ENCODE measurements around the gene PDE11A.

Gene PDE11A

DNA sequence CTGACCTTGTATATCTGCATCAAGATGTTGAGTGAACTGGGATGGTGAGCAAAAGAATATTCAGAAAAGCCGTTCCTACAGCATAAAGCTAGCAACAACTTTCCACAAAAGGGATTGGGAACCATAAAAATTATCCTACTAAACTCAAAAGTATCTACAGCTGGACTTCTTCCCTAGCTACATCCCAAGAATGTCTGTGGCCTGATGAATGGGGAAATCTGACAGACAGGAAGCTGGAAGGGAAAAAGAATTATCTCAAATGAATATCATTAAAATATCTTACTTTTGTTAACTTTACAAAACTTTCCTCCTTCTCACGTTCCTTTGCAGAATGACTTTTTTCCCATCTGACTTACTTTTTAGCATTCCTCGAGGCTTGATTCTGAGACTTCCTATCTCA lies 150.9 kb downstream of the PDE11A start:
- DNase-seq = no peak

DNA sequence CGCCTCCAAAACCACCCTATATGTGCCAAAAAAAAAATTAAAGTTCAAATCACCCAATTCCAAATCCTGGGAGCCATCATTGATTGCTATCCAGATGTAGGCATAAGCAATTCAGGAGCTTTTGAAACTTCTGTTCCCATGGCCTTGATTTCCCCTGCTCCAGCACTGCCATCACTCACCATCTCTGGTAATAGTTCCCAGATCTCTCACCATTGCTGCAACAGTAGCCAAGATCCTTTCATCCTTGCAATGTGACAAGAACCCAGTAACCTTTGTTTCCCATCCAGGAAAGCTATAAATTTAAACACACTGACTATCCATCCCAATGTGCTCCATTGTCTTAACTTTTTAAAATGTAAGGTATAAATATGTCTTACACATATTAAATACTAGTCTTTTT lies 155.4 kb downstream of the PDE11A start:
- DNase-seq = no peak

DNA sequence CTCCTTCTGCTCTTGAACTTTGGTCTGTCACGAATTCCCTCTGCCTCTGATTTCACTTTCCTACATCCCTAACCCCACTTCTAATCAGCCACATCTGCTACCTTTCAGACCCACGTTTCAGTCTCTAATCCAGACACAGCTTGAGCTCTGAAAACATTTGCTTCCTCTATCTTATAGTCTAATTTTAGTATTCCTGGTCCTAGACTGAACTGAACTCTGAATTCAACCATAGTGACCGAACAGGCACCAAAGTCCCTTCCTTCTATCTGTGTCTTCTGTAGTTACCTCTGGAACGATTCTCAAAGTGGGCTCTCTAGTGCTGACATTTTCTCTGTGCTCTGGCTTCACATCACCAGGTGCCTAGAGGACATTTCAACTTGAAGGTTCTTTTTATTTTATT lies 156.2 kb downstream of the PDE11A start:
- DNase-seq = no peak

- no peak for DNase-seq
These were observed 158.3 kb downstream of the PDE11A start for GRCh38 chr2:177914247-177914646.

- no peak for DNase-seq
These were observed 162.6 kb downstream of the PDE11A start for GRCh38 chr2:177909962-177910361.

- no peak for DNase-seq
These were observed 163.8 kb downstream of the PDE11A start for GRCh38 chr2:177908824-177909223.

DNA sequence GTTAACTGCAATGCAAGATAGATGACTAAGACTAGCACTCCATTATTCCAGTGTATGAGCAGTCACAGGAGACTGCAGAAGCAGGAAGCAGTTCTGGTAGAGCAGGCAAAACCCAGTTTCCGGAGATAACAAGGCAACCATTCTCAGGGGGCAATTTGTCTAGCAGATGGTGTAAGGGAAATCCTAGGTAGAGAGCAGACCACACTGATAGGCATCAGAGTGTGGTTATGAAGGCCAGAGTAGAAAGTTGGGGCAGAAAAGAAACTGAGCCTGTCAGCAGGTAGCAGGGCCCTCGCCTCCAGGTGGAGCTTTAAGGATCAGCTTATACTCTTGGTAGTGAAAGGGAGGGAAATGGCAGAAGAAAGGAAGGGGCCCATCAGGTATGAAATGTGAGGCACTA lies 164.4 kb downstream of the PDE11A start:
- no peak for DNase-seq

DNA sequence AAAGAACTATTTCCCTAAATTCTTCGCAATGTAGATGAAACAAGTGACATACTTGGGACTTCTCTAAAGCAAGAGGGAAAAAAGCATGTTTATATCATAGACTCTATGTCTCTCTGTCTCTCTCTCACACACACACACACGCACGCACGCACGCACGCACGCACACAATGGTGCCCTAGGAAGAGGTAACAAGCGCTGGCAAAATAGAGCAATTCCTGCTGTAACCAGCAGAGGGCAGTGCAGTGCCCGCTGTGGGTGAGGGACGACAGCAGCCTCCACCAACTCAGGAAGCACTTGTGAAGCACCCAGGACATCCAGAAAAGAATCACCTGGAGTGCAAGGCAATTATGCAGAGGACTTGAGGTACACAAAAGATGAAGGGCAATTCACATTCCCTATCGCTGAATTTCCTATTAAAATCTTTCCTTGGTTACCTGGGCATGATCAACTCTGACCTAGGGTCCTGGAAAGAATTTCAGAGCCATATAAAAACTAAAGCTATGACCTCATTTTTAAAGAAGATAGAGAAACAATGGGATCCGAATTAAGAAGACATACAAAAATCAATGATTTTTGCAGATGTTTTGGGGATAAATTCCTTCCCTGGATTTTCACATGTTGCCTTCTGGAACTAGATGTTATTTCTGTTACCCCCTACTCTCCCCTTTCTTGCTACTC lies 166.4 kb downstream of the PDE11A start:
- DNase-seq = peak; percentile 53

DNA sequence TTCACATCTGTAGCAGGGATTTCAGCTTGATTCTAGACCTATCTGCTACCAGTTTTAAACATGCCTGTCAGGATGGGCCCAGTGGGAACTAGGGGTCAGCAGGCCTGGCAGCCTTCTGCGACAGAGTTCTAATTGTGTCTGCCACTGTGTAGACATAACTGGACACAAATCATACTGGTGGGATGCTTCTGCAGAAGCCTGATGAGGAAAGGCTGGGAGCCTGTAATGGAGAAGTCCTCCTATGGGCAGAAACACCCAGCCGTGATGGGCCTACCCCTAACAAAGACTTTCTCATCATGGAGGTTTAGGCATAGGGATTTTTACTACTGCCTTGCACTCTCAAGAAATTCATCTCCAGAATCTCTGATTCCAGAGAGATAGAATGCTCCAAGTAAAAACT lies 166.9 kb downstream of the PDE11A start:
- no peak for DNase-seq

GRCh38 chr2:177902395-177903163 lies 170.0 kb downstream of the PDE11A start:
- no peak for DNase-seq

- no peak for DNase-seq
These were observed 172.5 kb downstream of the PDE11A start for GRCh38 chr2:177900082-177900481.

DNA sequence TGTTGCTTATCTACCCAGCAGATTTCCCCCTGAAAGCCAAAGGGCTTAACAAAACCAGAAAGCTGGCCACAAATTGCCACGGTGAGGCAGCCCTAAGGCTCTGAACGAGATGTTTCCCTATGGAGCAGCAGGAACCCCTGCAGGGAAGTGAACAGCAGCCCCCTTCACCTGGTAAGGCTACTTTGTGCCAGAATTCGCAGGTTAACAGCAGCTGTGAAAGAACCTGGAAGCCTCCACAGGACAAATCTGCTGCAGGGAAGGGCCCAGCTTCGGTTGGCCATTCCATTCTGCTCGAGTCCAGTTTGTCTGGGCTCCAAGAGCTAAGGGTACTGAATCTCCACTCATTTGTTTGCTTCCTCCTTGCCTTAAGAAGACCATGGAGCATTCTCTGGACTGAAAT lies 175.3 kb downstream of the PDE11A start:
- no peak for DNase-seq

DNA sequence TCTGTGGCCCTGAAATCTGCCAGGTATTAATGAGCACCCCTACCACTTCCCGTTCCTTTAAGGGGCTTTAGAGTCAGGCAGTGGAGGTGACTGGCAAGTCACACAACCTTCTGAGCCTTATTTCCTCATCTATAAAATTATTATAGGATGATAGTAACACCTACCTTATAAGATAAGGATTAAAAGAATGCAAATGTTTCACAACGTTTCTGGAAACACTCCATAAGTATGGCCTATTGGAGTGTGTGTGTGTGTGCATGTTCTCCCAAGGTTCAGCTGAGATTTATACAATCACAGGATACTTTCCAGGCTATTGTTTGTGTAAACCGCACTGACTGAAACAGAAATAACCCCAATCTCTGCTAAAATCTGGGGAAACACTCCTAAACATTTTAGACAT lies 176.0 kb downstream of the PDE11A start:
- DNase-seq = no peak

DNA sequence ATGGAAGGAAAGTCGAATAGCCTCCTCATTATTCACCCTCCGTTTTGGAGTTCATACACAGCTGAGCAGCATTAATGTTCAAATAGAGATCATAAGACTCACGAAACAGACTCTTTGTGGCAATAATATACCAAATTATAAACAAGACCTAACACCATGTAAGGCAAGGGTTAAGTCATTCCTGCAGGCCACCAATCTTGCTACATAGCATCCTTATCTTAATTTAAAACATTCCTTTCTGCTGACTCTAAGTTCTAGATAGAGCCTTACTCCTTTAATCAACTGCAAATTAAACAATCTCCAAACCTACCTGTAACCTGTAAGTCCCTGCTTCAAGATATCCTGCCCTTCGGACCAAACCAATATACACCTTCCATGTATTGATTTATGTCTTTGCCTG lies 178.0 kb downstream of the PDE11A start:
- DNase-seq = no peak

DNA sequence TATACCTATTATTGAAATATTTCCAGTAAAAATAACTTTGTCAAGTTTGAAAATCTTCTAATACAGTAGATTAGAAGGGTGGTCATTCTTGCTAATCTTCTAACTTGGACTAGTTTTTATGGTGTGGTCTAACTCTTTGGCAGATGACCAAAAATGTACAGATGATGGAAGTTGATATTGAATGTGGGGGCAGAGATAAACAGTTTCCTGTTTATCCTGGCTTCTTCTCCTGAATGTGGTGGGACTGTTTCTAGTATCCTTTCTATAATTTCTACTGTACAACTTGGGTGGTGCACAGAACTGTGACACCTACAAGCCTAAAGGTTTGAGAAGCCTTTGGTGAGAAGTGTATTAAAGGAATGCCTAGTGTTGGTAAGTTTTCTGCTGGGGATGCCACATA lies 178.7 kb downstream of the PDE11A start:
- no peak for DNase-seq

GRCh38 chr2:177891533-177891932 lies 181.0 kb downstream of the PDE11A start:
- no peak for DNase-seq

GRCh38 chr2:177889818-177890460 lies 182.6 kb downstream of the PDE11A start:
- no peak for DNase-seq

GRCh38 chr2:177888581-177888980 lies 184.0 kb downstream of the PDE11A start:
- no peak for DNase-seq

DNA sequence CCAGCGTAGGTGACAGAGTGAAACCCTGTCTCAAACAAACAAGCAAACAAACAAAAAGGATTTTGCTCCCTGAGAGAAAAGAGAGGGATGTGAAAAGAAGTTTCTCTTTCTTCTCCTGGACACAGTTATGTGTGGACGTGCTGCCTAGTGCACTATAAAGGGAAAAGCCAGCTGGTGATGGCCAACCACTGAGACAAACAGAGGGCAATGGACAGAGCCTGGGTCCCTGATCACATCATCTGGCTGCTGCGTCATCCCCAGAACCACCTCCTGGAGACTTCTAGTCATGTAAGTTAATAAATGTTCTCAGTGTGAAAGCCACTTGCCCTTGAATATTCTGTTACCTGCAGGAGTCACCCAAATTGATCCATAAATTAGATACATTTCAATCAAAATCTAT lies 184.9 kb downstream of the PDE11A start:
- DNase-seq = no peak

DNA sequence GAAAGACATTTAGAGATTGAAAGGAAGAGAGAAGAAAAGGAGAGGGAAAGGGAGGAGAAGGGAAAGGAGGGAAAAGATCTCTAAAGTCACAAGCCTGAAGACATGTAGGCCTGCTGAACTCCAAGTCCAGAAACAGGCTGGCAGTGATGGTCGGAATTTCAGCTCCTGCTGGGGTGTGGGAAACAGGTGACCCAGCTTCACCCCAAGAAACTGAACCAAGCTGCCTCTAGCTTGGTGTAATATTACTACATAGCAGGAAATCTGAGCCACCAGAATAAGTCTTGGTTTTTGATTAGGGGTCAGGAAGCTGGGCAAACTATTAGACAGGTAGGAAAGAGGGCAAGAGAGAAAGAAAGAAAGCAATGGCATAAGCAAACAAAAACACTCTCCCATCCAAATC lies 185.8 kb downstream of the PDE11A start:
- no peak for DNase-seq

GRCh38 chr2:177885828-177886466 lies 186.6 kb downstream of the PDE11A start:
- no peak for DNase-seq

DNA sequence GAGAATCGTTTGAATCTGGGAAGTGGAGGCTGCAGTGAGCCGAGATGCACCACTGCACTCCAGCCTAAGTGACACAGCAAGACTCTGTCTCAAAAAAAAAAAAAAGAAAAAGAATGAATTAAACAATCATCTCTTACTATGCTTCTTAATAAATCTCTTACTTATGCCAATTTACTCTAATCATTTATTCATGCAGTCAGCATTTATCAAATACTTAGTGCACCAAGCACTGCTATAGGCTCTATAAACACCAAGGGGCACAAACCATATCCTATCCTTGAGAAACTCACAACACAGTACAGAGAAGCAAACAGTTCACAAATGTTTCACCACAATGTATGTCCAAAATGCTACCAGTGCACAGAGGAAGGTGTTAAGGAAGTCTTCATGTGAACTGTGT lies 189.4 kb downstream of the PDE11A start:
- no peak for DNase-seq

GRCh38 chr2:177882501-177882900 lies 190.1 kb downstream of the PDE11A start:
- DNase-seq = no peak

DNA sequence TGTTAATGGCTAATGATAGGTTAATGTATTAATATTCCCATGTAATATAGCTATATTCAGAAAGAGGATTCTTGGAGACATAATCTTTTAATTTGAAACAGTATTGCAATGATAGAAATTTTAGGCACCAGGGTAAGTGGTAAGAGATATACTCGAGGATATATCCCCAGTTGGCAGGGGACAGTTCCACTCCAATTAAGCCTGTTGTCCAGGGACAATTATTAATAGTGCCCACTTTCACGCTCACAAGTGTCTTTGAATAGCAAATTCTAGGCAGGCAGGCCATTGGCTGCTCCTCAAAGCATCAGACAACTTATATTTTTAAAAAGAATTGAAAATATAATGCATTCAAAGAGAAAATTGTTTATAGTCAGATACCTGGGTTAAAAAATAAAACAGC lies 190.7 kb downstream of the PDE11A start:
- DNase-seq = no peak
